NT2/D1 (cell line): ENCODE data around the gene NAV1.

Source experiments
- DNase-seq: peaks from one replicate; pipeline ENCODE4 v3.0.0-alpha.2; 2011; ENCODE audit warnings: low read depth, low spot score
- H3K27me3 ChIP-seq: 2 replicates; pipeline ENCODE4 v1.6.0; 2011; ENCODE audit warnings: mild to moderate bottlenecking; ENCODE audit not compliant: insufficient read length, insufficient read depth
- H3K36me3 ChIP-seq: 2 replicates; pipeline ENCODE4 v1.6.1; 2011; ENCODE audit warnings: mild to moderate bottlenecking, low read length, mixed read lengths; ENCODE audit not compliant: insufficient read depth, insufficient read length
- H3K4me1 ChIP-seq: 2 replicates; pipeline ENCODE4 v1.5.1; 2011; ENCODE audit not compliant: insufficient read depth, insufficient read length
- H3K4me3 ChIP-seq: 2 replicates; pipeline ENCODE4 v1.5.1; 2011; ENCODE audit warnings: low read depth; ENCODE audit not compliant: insufficient read length
- H3K9ac ChIP-seq: 2 replicates; pipeline ENCODE4 v1.6.0; 2011; ENCODE audit warnings: low read depth; ENCODE audit not compliant: insufficient read length
- H3K9me3 ChIP-seq: 2 replicates; pipeline ENCODE4 v1.5.1; 2011; ENCODE audit warnings: mild to moderate bottlenecking, low read length; ENCODE audit not compliant: insufficient read depth
- SUZ12 ChIP-seq: IDR thresholded peaks from 2 replicates; pipeline ENCODE4 v1.6.1; 2011; ENCODE audit not compliant: insufficient read length, insufficient read depth; ENCODE audit errors: extremely low read depth
- YY1 ChIP-seq: IDR thresholded peaks from 2 replicates; pipeline ENCODE4 v1.6.1; 2011; ENCODE audit not compliant: insufficient read length, insufficient read depth
- ZNF274 ChIP-seq: IDR thresholded peaks from 2 replicates; pipeline ENCODE4 v1.6.1; 2011; ENCODE audit warnings: mild to moderate bottlenecking, low read depth, low read length

Gene NAV1

DNA sequence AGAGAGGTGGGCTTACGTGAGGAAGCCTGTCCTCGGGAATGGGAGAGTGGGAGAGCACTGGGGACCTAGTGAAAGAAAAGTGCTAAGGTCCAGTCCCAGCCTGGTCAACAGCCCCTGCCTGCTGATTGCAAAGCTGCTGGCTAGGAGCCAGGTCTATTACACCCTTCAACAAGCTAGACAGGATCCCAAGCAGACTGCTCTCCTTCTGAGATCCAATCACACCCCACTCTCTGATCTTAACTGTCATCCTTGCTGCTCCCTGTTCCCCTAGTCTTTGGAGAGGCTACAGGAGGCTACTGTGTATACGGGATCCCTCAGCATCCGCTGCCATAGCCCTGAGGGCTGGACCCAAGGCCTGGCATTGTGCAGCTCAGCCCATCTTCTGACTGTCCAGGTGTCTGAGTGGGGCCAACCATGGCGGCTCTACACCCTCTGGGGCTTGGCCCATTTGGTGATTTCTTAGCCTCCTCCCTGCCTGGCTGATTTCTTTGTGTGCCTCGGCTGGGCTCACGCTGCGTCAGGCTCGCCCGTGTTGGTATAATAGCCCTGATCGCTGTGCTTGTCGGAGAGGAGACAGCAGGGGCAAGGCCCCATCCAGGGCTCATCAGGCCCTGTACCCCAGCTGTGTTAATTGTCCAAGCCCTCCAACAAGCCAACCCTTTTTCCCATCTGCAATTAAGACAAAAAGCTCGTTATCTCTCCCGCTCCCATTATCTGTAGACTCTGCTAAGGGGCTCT, 43.9 kb downstream of the NAV1 start:
- Histone ChIP-seq H3K4me3 (no peak overlapping the region), H3K9me3 (no peaks in the 10 kb centered on the region), H3K27me3 (no peaks in the 10 kb centered on the region), H3K36me3 (no peaks in the 10 kb centered on the region), H3K4me1 (no peaks in the 10 kb centered on the region), H3K9ac (no peak overlapping the region)
- TF ChIP-seq ZNF274 (no peak), YY1 (no peak), SUZ12 (no peak)
- no peak for DNase-seq

- no peaks in the 10 kb centered on the region for H3K27me3 ChIP-seq
- H3K9ac ChIP-seq, result no peak overlapping the region
- DNase-seq, result no peak
- no peak overlapping the region for H3K4me3 ChIP-seq
- no peaks in the 10 kb centered on the region for H3K36me3 ChIP-seq
- TF ChIP-seq YY1 (no peak), SUZ12 (no peak), ZNF274 (no peak)
- H3K9me3 ChIP-seq, result no peaks in the 10 kb centered on the region
- H3K4me1 ChIP-seq, result no peaks in the 10 kb centered on the region
Observed at GRCh38 chr1:201583663-201584062, 44.7 kb downstream of the NAV1 start.

GRCh38 chr1:201584471-201585092, 45.7 kb downstream of the NAV1 start:
- no peak for DNase-seq
- Histone ChIP-seq H3K36me3 (no peaks in the 10 kb centered on the region), H3K27me3 (no peaks in the 10 kb centered on the region), H3K4me3 (no peak overlapping the region), H3K9ac (no peak overlapping the region), H3K4me1 (no peaks in the 10 kb centered on the region), H3K9me3 (no peaks in the 10 kb centered on the region)
- TF ChIP-seq SUZ12 (no peak), ZNF274 (no peak), YY1 (no peak)

- no peak overlapping the region for H3K9ac ChIP-seq
- H3K36me3 ChIP-seq, result no peaks in the 10 kb centered on the region
- no peaks in the 10 kb centered on the region for H3K4me1 ChIP-seq
- H3K27me3 ChIP-seq, result no peaks in the 10 kb centered on the region
- TF ChIP-seq SUZ12, result no peak
- TF ChIP-seq ZNF274, result no peak
- TF ChIP-seq YY1, result no peak
- no peak for DNase-seq
- H3K4me3 ChIP-seq, result no peak overlapping the region
- H3K9me3 ChIP-seq, result no peaks in the 10 kb centered on the region
Observed at GRCh38 chr1:201585093-201585483, 46.2 kb downstream of the NAV1 start.

DNA sequence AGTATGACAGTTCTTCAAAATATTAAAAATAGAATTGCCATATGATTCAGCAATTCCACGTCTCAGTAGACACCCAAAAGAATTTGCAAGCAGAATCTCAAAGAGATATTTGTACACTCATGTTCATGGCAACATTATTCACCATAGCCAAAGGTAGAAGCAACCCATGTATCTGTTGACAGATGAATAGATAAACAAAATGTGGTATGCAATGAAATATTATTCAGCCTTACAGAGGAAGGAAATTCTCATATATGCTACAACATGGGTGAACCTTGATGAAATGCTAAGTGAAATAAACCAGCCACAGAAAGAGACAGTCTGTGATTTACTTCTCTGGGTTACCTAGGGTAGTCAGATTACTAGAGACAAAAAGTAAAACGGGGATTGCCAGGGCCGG, 47.0 kb downstream of the NAV1 start:
- H3K9me3 ChIP-seq, result no peaks in the 10 kb centered on the region
- no peak overlapping the region for H3K4me3 ChIP-seq
- peaks cover 3% of the 10 kb centered on the region for H3K27me3 ChIP-seq
- H3K9ac ChIP-seq, result no peak overlapping the region
- no peaks in the 10 kb centered on the region for H3K36me3 ChIP-seq
- TF ChIP-seq SUZ12 (no peak), ZNF274 (no peak), YY1 (no peak)
- no peaks in the 10 kb centered on the region for H3K4me1 ChIP-seq
- no peak for DNase-seq

- Histone ChIP-seq H3K9ac (no peak overlapping the region), H3K27me3 (peaks cover 3% of the 10 kb centered on the region), H3K9me3 (no peaks in the 10 kb centered on the region), H3K36me3 (no peaks in the 10 kb centered on the region), H3K4me1 (peaks cover 8% of the 10 kb centered on the region), H3K4me3 (no peak overlapping the region)
- no peak for TF ChIP-seq YY1
- TF ChIP-seq ZNF274, result no peak
- no peak for TF ChIP-seq SUZ12
- no peak for DNase-seq
Observed at GRCh38 chr1:201586806-201587205, 47.9 kb downstream of the NAV1 start.

- Histone ChIP-seq H3K4me1 (peaks cover 14% of the 10 kb centered on the region), H3K4me3 (no peak overlapping the region), H3K27me3 (peaks cover 3% of the 10 kb centered on the region), H3K9me3 (no peaks in the 10 kb centered on the region), H3K36me3 (no peaks in the 10 kb centered on the region), H3K9ac (no peak overlapping the region)
- TF ChIP-seq ZNF274 (no peak), YY1 (no peak), SUZ12 (no peak)
- DNase-seq, result no peak
Observed at GRCh38 chr1:201587729-201588128, 48.8 kb downstream of the NAV1 start.
